8988T (cell line): ENCODE results near the gene C4orf36.

Source experiments
- DNase-seq: peaks from one replicate; pipeline ENCODE4 v3.0.0; 2011

The C4orf36 gene

GRCh38 chr4:86891762-86892635 is at the start of gene C4orf36:
C4orf36 (minus strand) TSS chr4:86892422; CDS start chr4:86891520, 902 bp downstream.
- DNase-seq = peak; percentile 38

- no peak for DNase-seq
These were observed 48.8 kb upstream of the C4orf36 start for GRCh38 chr4:86940920-86941460.

- no peak for DNase-seq
These were observed 47.7 kb upstream of the C4orf36 start for GRCh38 chr4:86939729-86940575.

- no peak for DNase-seq
These were observed 46.7 kb upstream of the C4orf36 start for GRCh38 chr4:86938771-86939520.

- DNase-seq = peak; percentile 47
These were observed 43.9 kb upstream of the C4orf36 start for GRCh38 chr4:86935853-86936733.

GRCh38 chr4:86935566-86935852 is 43.3 kb upstream of the C4orf36 start:
- DNase-seq = no peak

- peak; percentile 67 for DNase-seq
These were observed 42.7 kb upstream of the C4orf36 start, which contains the start of gene AFF1 for GRCh38 chr4:86934771-86935565. AFF1 (plus strand) TSS chr4:86935011; CDS start chr4:86948534, 13,523 bp downstream.

GRCh38 chr4:86934147-86934770 is 42.0 kb upstream of the C4orf36 start:
- DNase-seq = no peak

GRCh38 chr4:86928400-86929255 is 36.4 kb upstream of the C4orf36 start:
- DNase-seq = no peak

- DNase-seq = no peak
These were observed 35.7 kb upstream of the C4orf36 start for GRCh38 chr4:86927843-86928395.

- no peak for DNase-seq
These were observed 34.3 kb upstream of the C4orf36 start for GRCh38 chr4:86926435-86927086.

GRCh38 chr4:86924811-86925210 is 32.6 kb upstream of the C4orf36 start:
- no peak for DNase-seq

- DNase-seq = no peak
These were observed 29.5 kb upstream of the C4orf36 start for GRCh38 chr4:86921608-86922252.

- no peak for DNase-seq
These were observed 27.5 kb upstream of the C4orf36 start for GRCh38 chr4:86919561-86920223.

GRCh38 chr4:86918539-86919072 is 26.4 kb upstream of the C4orf36 start:
- no peak for DNase-seq

- DNase-seq = no peak
These were observed 25.2 kb upstream of the C4orf36 start for GRCh38 chr4:86917212-86918039.
